BLaER1 (cell line): Measurements from ENCODE around the gene SPACA4.
"Not testable (repeated sequence)": the region's sequence is repeated elsewhere in the genome, so short reads cannot be mapped to it uniquely, and the experiment has no call there.

Experiments used
- H3K27ac ChIP-seq: shearing (Covaris generic); formaldehyde crosslinking; 2 replicates; pipeline ENCODE4 v1.8.1; 2022
- H3K27me3 ChIP-seq: shearing (Covaris generic); formaldehyde crosslinking; 2 replicates; pipeline ENCODE4 v1.8.1; 2022
- H3K36me3 ChIP-seq: shearing (Covaris generic); formaldehyde crosslinking; 2 replicates; pipeline ENCODE4 v1.8.1; 2022
- H3K4me1 ChIP-seq: shearing (Covaris generic); formaldehyde crosslinking; 2 replicates; pipeline ENCODE4 v1.8.1; 2022
- H3K4me2 ChIP-seq: shearing (Covaris generic); formaldehyde crosslinking; 2 replicates; pipeline ENCODE4 v1.8.1; 2022
- H3K4me3 ChIP-seq: shearing (Covaris generic); formaldehyde crosslinking; 2 replicates; pipeline ENCODE4 v1.8.1; 2022
- H3K9ac ChIP-seq: shearing (Covaris generic); formaldehyde crosslinking; 2 replicates; pipeline ENCODE4 v1.8.1; 2022
- H3K9me3 ChIP-seq: shearing (Covaris generic); formaldehyde crosslinking; 2 replicates; pipeline ENCODE4 v1.8.1; 2022
- H4K20me1 ChIP-seq: shearing (Covaris generic); formaldehyde crosslinking; 2 replicates; pipeline ENCODE4 v1.8.1; 2022
- Cebpa-rat ChIP-seq: shearing (Covaris generic); IDR thresholded peaks from 2 replicates; pipeline ENCODE4 v1.8.1; 2022

Gene SPACA4

DNA sequence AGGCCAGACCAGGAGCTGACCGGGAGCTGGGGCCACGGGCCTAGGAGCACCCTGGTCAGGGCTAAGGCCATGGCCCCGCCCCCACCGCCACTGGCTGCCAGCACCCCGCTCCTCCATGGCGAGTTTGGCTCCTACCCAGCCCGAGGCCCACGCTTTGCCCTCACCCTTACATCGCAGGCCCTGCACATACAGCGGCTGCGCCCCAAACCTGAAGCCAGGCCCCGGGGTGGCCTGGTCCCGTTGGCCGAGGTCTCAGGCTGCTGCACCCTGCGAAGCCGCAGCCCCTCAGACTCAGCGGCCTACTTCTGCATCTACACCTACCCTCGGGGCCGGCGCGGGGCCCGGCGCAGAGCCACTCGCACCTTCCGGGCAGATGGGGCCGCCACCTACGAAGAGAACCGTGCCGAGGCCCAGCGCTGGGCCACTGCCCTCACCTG lies 19.4 kb downstream of the SPACA4 start:
- no peak overlapping the region for H3K9ac ChIP-seq
- no peak overlapping the region for H3K27ac ChIP-seq
- no peak for TF ChIP-seq Cebpa-rat

GRCh38 chr19:48627201-48627864 lies 20.8 kb downstream of the SPACA4 start:
- no peak overlapping the region for H3K9ac ChIP-seq
- no peaks in the 10 kb centered on the region for H3K27me3 ChIP-seq
- no peaks in the 10 kb centered on the region for H3K9me3 ChIP-seq
- no peak overlapping the region for H3K27ac ChIP-seq
- peaks cover 31% of the 10 kb centered on the region for H4K20me1 ChIP-seq
- H3K4me3 ChIP-seq, result no peak overlapping the region
- no peak for TF ChIP-seq Cebpa-rat
- H3K4me1 ChIP-seq, result peaks cover 57% of the 10 kb centered on the region
- no peak overlapping the region for H3K4me2 ChIP-seq
- H3K36me3 ChIP-seq, result peaks cover 65% of the 10 kb centered on the region

More for the DNA sequence above, 19.4 kb downstream of the SPACA4 start:
- Histone ChIP-seq H3K27me3 (no peaks in the 10 kb centered on the region), H3K4me2 (no peak overlapping the region), H4K20me1 (peaks cover 23% of the 10 kb centered on the region), H3K4me1 (peaks cover 45% of the 10 kb centered on the region), H3K4me3 (no peak overlapping the region), H3K36me3 (peaks cover 51% of the 10 kb centered on the region), H3K9me3 (no peaks in the 10 kb centered on the region)

GRCh38 chr19:48627865-48628314 lies 21.3 kb downstream of the SPACA4 start:
- H3K36me3 ChIP-seq, result peaks cover 71% of the 10 kb centered on the region
- H3K4me2 ChIP-seq, result no peak overlapping the region
- no peaks in the 10 kb centered on the region for H3K27me3 ChIP-seq
- peaks cover 57% of the 10 kb centered on the region for H3K4me1 ChIP-seq
- no peak overlapping the region for H3K4me3 ChIP-seq
- H3K9ac ChIP-seq, result no peak overlapping the region
- H3K27ac ChIP-seq, result no peak overlapping the region
- peaks cover 31% of the 10 kb centered on the region for H4K20me1 ChIP-seq
- TF ChIP-seq Cebpa-rat, result no peak
- H3K9me3 ChIP-seq, result no peaks in the 10 kb centered on the region

DNA sequence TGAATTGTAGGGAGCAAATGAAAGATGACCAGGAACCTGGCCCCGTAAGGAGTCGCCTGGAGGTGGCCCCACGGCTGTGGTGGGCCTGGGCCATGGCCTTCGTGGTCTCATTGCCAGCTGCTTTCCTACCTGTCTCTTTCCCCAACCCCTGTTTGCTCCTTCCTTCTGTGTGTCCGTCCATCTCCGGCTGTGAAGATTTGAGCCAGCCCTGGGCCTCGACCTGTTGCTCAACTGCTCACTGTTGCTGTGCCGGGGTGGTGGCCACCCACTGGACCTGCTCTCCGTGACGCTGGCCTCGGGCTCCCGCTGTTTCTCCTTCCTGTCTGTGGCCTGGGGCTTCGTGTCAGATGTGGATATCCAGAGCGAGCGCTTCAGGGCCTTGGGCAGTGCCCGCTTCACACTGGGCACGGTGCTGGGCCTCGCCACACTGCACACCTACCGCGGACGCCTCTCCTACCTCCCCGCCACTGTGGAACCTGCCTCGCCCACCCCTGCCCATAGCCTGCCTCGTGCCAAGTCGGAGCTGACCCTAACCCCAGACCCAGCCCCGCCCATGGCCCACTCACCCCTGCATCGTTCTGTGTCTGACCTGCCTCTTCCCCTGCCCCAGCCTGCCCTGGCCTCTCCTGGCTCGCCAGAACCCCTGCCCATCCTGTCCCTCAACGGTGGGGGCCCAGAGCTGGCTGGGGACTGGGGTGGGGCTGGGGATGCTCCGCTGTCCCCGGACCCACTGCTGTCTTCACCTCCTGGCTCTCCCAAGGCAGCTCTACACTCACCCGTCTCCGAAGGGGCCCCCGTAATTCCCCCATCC lies 22.1 kb downstream of the SPACA4 start:
- Histone ChIP-seq H3K4me3 (no peak overlapping the region), H4K20me1 (peaks cover 31% of the 10 kb centered on the region), H3K27ac (no peak overlapping the region; the same call in 1 of the 2 replicates), H3K9ac (no peak overlapping the region), H3K4me2 (no peak overlapping the region), H3K4me1 (peaks cover 57% of the 10 kb centered on the region), H3K27me3 (no peaks in the 10 kb centered on the region), H3K36me3 (peaks cover 76% of the 10 kb centered on the region), H3K9me3 (no peaks in the 10 kb centered on the region)
- no peak for TF ChIP-seq Cebpa-rat

- H3K4me2 ChIP-seq, result no peak overlapping the region
- no peak overlapping the region for H3K9ac ChIP-seq
- no peaks in the 10 kb centered on the region for H3K9me3 ChIP-seq
- H3K4me3 ChIP-seq, result no peak overlapping the region
- H3K27ac ChIP-seq, result no peak overlapping the region
- peaks cover 31% of the 10 kb centered on the region for H4K20me1 ChIP-seq
- peaks cover 60% of the 10 kb centered on the region for H3K4me1 ChIP-seq
- no peaks in the 10 kb centered on the region for H3K27me3 ChIP-seq
- TF ChIP-seq Cebpa-rat, result no peak
- H3K36me3 ChIP-seq, result peaks cover 76% of the 10 kb centered on the region
Observed at GRCh38 chr19:48629297-48629598, 22.7 kb downstream of the SPACA4 start.

GRCh38 chr19:48629599-48630295 lies 23.2 kb downstream of the SPACA4 start:
- Histone ChIP-seq H3K4me1 (peaks cover 59% of the 10 kb centered on the region), H3K9ac (no peak overlapping the region; the same call in 1 of the 2 replicates), H3K9me3 (no peaks in the 10 kb centered on the region), H3K27me3 (no peaks in the 10 kb centered on the region), H3K4me2 (peak overlapping the region; percentile 100), H3K27ac (peak overlapping the region; percentile 63; the same call in 1 of the 2 replicates), H3K36me3 (peaks cover 76% of the 10 kb centered on the region), H4K20me1 (peaks cover 31% of the 10 kb centered on the region), H3K4me3 (no peak overlapping the region)
- TF ChIP-seq Cebpa-rat, result no peak

- peak overlapping the region; percentile 66; the same call in 1 of the 2 replicates for H3K9ac ChIP-seq
- peaks cover 59% of the 10 kb centered on the region for H3K4me1 ChIP-seq
- H3K27ac ChIP-seq, result peak overlapping the region; percentile 63
- H3K9me3 ChIP-seq, result no peaks in the 10 kb centered on the region
- peaks cover 76% of the 10 kb centered on the region for H3K36me3 ChIP-seq
- peak overlapping the region; percentile 27 for H3K4me3 ChIP-seq
- H3K4me2 ChIP-seq, result peak overlapping the region; percentile 100
- no peak for TF ChIP-seq Cebpa-rat
- H4K20me1 ChIP-seq, result peaks cover 27% of the 10 kb centered on the region
- no peaks in the 10 kb centered on the region for H3K27me3 ChIP-seq
Observed at GRCh38 chr19:48630296-48631063, 23.9 kb downstream of the SPACA4 start.

DNA sequence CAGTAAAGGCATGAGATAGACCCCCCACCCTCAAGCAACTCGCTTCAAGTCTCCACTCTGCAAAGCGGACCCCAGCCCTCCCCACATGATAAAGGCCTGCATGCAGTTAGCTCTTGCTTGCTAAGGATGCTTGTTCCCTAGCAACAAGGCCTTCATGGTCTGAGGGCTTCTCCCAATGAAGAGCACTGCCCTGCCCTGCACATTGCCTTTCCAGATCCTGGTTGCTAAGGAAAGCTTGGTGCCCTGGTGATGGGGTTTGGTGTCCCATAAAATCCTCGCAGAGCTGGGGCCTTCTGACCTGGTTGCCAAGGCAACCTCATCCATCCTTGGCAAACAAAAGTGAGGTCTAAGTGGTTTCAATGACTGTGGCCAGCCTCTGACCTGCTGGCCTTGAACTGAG lies 24.7 kb downstream of the SPACA4 start:
- Histone ChIP-seq H3K27me3 (no peaks in the 10 kb centered on the region), H3K4me1 (peaks cover 59% of the 10 kb centered on the region), H4K20me1 (peaks cover 27% of the 10 kb centered on the region), H3K4me3 (peak overlapping the region; percentile 27; the same call in 1 of the 2 replicates), H3K27ac (peak overlapping the region; percentile 63), H3K36me3 (peaks cover 68% of the 10 kb centered on the region), H3K9ac (peak overlapping the region; percentile 66; the same call in 1 of the 2 replicates), H3K9me3 (no peaks in the 10 kb centered on the region), H3K4me2 (peak overlapping the region; percentile 100)
- no peak for TF ChIP-seq Cebpa-rat

GRCh38 chr19:48632286-48632685 lies 25.7 kb downstream of the SPACA4 start:
- Histone ChIP-seq H3K4me1 (peaks cover 59% of the 10 kb centered on the region), H3K27ac (peak overlapping the region; percentile 94), H3K4me2 (peak overlapping the region; percentile 100), H3K9ac (peak overlapping the region; percentile 83; the same call in 1 of the 2 replicates), H3K4me3 (peak overlapping the region; percentile 89; the same call in 1 of the 2 replicates), H4K20me1 (peaks cover 33% of the 10 kb centered on the region), H3K36me3 (peaks cover 62% of the 10 kb centered on the region)
- not testable (repeated sequence) for H3K9me3 ChIP-seq, H3K27me3 ChIP-seq
